HFFc6 (cell line): ENCODE data around the gene EXOC4. TPM values are rescaled to one million over a fixed set of nuclear protein-coding genes. Genes with fewer than 3 reads are reported as not detected.

Source experiments
- DNase-seq: peaks from one replicate; pipeline ENCODE4 v3.0.0-alpha.2; 2018
- H3K27ac Mint-ChIP-seq: 2 replicates; pipeline ENCODE4 v1.8.0; 2020; ENCODE audit warnings: mild to moderate bottlenecking, mixed read lengths
- H3K27me3 Mint-ChIP-seq: 2 replicates; pipeline ENCODE4 v1.8.0; 2021; ENCODE audit warnings: mild to moderate bottlenecking, moderate library complexity, mixed read lengths; ENCODE audit not compliant: insufficient read depth
- H3K36me3 Mint-ChIP-seq: 2 replicates; pipeline ENCODE4 v1.8.0; 2021; ENCODE audit warnings: low read depth, mixed read lengths
- H3K4me1 Mint-ChIP-seq: 2 replicates; pipeline ENCODE4 v1.8.0; 2020; ENCODE audit warnings: low read depth, mixed read lengths
- H3K4me3 Mint-ChIP-seq: 2 replicates; pipeline ENCODE4 v1.8.0; 2020; ENCODE audit warnings: mild to moderate bottlenecking, moderate library complexity, mixed read lengths
- H3K9me3 Mint-ChIP-seq: 2 replicates; pipeline ENCODE4 v1.8.0; 2020; ENCODE audit warnings: mild to moderate bottlenecking, mixed read lengths
- total RNA-seq, 6 experiments: library from RNA; stranded (reverse); fragmentation: NEBNext Ultra II Directional; extraction: Animal tissue kit (Norgen Biotek cat#: 25700); gene quantifications; 2 replicates in 1 of 6; 3 replicates in 5 of 6; pipeline ENCODE4 v1.2.3, GENCODE V29; 2021
- TF ChIP-seq, protein P1 (sequence below): fragments of 200-600 bp; sonication (generic); IDR thresholded peaks from 2 replicates; pipeline ENCODE4 v1.5.0; 2021; ENCODE audit warnings: antibody characterized with exemption, mild to moderate bottlenecking

The EXOC4 gene
- total RNA-seq, 6 experiments from 2014 or later = 57.6 to 67.6 (median 61.4) TPM

DNA sequence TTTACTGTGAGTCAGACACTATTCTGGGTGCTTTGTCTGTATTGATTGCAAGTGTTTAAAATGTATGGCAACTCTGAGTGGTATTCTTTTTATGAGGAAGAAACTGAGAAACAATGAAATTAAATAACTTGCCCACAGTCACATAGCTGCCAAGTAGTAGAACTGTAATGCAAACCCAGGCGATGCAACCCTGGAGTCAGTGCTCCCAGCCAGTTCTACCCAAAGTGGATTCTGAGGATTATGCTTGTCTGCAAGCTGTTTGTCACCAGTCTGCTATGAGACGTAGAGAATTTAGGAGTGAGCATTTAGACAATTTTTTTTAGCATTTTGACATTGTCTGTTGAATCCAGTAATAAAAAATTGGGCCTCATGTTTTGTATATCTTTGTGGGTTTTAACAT, 568.3 kb downstream of the EXOC4 start:
- no peak overlapping the region for H3K4me3 Mint-ChIP-seq
- H3K27ac Mint-ChIP-seq = no peak overlapping the region
- no peaks in the 10 kb centered on the region for H3K27me3 Mint-ChIP-seq
- H3K9me3 Mint-ChIP-seq = no peaks in the 10 kb centered on the region
- peaks cover 29% of the 10 kb centered on the region for H3K4me1 Mint-ChIP-seq
- H3K36me3 Mint-ChIP-seq = peaks cover 11% of the 10 kb centered on the region
- no peak for DNase-seq
- TF ChIP-seq, protein P1, sequence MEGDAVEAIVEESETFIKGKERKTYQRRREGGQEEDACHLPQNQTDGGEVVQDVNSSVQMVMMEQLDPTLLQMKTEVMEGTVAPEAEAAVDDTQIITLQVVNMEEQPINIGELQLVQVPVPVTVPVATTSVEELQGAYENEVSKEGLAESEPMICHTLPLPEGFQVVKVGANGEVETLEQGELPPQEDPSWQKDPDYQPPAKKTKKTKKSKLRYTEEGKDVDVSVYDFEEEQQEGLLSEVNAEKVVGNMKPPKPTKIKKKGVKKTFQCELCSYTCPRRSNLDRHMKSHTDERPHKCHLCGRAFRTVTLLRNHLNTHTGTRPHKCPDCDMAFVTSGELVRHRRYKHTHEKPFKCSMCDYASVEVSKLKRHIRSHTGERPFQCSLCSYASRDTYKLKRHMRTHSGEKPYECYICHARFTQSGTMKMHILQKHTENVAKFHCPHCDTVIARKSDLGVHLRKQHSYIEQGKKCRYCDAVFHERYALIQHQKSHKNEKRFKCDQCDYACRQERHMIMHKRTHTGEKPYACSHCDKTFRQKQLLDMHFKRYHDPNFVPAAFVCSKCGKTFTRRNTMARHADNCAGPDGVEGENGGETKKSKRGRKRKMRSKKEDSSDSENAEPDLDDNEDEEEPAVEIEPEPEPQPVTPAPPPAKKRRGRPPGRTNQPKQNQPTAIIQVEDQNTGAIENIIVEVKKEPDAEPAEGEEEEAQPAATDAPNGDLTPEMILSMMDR = no peak

DNA sequence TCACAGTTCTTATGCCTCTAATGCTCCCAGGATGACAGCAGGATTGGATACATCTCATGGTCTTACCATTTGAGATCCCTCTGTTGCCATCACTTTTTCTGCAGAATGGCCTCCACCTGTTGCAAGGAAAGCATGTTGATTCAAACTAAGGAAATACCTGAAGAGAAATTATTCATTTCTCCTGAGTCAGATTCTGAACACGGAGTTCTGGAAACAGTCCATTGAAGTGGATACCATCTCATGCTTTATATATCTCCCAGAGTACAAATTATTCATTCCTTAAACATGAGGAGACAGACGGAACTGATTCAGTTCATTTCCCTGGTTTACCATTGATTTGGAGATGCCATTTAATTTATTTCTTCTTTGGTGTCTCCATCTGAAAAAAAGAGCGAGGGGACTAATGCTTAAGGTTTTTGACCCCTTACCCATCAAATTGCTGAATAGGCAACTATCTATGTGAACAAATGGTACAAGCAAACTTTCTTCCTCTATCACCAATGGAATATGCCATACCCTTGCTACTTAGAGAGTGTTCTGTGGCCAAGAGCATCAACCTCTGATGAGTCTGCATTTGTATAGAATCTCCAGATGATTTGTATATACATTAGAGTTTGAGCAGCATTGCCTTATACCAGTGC, 569.2 kb downstream of the EXOC4 start:
- Mint-ChIP-seq H3K4me1 (peaks cover 29% of the 10 kb centered on the region), H3K27me3 (no peaks in the 10 kb centered on the region), H3K36me3 (peaks cover 10% of the 10 kb centered on the region), H3K4me3 (no peak overlapping the region), H3K9me3 (no peaks in the 10 kb centered on the region), H3K27ac (no peak overlapping the region)
- DNase-seq = peak; percentile 3
- TF ChIP-seq, protein P1 = no peak

DNA sequence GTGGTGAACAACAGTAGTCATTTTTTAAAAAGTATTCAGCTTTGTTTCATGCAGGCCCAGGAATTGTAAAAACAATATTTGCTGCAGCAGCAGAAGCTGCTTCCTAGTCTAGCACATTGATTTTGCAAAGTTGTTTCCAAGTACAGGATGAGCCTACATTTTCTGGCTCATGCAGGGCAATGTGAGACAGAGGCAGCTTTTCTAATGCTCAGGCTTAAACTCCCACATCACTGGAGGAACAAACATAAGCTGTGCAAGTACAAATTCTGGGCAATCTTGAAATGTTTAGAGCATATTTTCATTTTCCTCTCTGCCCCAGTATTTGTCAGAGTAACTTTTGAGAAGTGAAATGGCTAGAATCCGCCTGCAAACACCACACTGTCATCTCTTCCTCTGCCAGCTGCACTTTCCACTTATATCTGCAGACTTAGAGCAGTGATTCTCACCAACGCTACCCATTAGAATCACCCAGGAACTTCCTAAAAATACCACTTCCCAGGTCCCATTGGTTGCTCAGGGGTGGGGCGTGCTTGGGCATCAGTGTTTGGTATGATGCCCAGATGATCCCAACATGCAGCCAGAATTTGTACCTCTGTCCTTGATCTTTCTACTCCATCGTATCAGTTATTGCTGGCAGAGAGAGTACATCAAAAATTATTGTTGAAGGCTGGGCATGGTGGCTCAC, 570.1 kb downstream of the EXOC4 start:
- no peaks in the 10 kb centered on the region for H3K9me3 Mint-ChIP-seq
- no peak overlapping the region for H3K27ac Mint-ChIP-seq
- H3K4me1 Mint-ChIP-seq = peaks cover 29% of the 10 kb centered on the region
- H3K4me3 Mint-ChIP-seq = no peak overlapping the region
- peaks cover 5% of the 10 kb centered on the region for H3K36me3 Mint-ChIP-seq
- no peak for DNase-seq
- no peaks in the 10 kb centered on the region for H3K27me3 Mint-ChIP-seq
- TF ChIP-seq, protein P1 = no peak

DNA sequence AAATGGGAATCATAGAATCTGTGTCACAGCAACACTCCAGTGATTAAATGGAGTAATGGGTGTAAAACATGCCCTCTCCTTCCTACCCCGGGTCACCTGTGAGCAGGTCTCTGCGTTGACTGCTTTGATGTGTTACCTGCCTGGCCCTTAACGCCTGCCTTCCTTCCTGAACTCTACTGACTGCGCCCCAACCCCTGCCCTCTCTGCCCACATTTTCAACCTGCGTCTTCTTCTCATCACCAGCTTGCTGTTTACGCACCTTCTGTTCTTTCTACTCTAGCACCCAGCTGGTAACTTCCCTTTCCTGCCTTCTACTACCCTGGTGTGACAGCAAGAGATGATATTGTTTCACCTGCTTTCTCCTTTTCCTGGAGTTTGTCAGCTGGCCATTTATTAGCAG, 571.3 kb downstream of the EXOC4 start:
- TF ChIP-seq, protein P1 = no peak
- no peak overlapping the region for H3K27ac Mint-ChIP-seq
- H3K4me3 Mint-ChIP-seq = no peak overlapping the region
- peaks cover 29% of the 10 kb centered on the region for H3K4me1 Mint-ChIP-seq
- H3K9me3 Mint-ChIP-seq = no peaks in the 10 kb centered on the region
- no peak for DNase-seq
- H3K36me3 Mint-ChIP-seq = no peaks in the 10 kb centered on the region
- H3K27me3 Mint-ChIP-seq = no peaks in the 10 kb centered on the region

DNA sequence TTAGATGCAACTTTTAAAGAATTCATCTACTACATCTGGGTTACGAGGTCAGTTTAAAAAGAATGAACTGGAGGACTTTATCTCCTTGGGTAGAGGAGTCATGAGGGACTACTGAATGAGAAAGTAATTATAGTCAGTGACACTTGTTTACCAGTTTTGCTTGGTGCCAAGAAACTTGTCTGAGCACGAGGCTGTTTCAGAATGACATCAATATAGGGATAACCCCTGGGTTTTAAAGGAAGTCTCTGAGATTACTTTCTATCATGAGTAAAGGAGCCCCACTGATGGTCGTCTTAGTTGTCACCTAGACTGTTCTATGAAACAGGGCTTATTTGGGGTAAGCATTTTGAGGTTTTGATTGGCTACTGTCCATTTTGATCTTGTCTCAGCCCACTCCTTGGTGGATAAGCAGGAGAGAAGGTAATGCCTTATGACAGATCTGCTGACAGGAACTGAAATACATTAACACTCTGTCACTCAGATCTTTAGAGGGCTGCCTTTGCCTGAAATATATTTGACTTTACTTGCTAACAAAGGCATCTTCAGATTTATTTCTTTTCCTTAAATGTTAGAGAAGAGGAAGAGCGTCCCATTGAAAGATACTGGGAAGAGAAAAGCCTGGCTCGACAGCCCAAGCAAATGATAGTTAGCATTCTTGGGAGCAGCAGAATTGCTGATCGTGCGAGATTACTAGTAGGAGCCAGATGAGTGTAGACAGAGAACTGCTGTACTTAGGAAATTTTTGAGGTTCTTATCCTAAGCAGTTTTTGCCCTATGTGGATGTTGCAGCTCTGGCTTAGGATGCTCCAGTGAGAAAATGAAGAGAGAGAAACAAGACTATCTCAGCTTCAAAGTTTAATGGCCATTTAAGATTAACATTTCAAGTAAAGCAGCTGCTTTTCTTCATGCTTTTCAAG, 575.1 kb downstream of the EXOC4 start:
- no peak overlapping the region for H3K4me3 Mint-ChIP-seq
- TF ChIP-seq, protein P1 = no peak
- H3K27me3 Mint-ChIP-seq = no peaks in the 10 kb centered on the region
- peaks cover 16% of the 10 kb centered on the region; the same call in 1 of the 2 replicates for H3K36me3 Mint-ChIP-seq
- H3K27ac Mint-ChIP-seq = no peak overlapping the region
- no peak for DNase-seq
- H3K9me3 Mint-ChIP-seq = no peaks in the 10 kb centered on the region
- peaks cover 4% of the 10 kb centered on the region for H3K4me1 Mint-ChIP-seq
